SK-N-SH (cell line): ENCODE data around the gene FBN1.

Source experiments
- EP300 ChIP-seq, 2 experiments: IDR thresholded peaks; 2 replicates each; pipeline versions ENCODE4 v1.4.0 to v1.6.1; 2012; ENCODE audit warnings: borderline replicate concordance in 1 of 2, low read depth in 1 of 2, low read length in 1 of 2
- POLR2AphosphoS5 ChIP-seq: IDR thresholded peaks from 2 replicates; pipeline ENCODE4 v1.6.1; 2012; ENCODE audit warnings: low read depth, low read length
- RXRA ChIP-seq: IDR thresholded peaks from 2 replicates; pipeline ENCODE4 v1.4.0; 2012; ENCODE audit warnings: low read depth, mild to moderate bottlenecking, borderline replicate concordance
- SMC3 ChIP-seq: IDR thresholded peaks from 2 replicates; pipeline ENCODE4 v1.6.1; 2012; ENCODE audit warnings: low read depth, low read length, improper control_type of control experiment
- TCF12 ChIP-seq: IDR thresholded peaks from 2 replicates; pipeline ENCODE4 v1.4.0; 2012
- YY1 ChIP-seq: IDR thresholded peaks from 2 replicates; pipeline ENCODE4 v1.4.0; 2012; ENCODE audit warnings: low read depth, mild to moderate bottlenecking
- TF ChIP-seq, protein P1 (sequence below): fragments of 200-600 bp; sonication (generic); IDR thresholded peaks from 2 replicates; pipeline ENCODE4 v1.6.1; 2017; ENCODE audit warnings: antibody characterized with exemption, mild to moderate bottlenecking, moderate library complexity
- TF ChIP-seq, protein P2 (sequence below): fragments of 150-350 bp; IDR thresholded peaks from 2 replicates; pipeline ENCODE4 v1.6.1; 2017; ENCODE audit warnings: antibody characterized with exemption, low read length, low read depth, borderline replicate concordance

- TF ChIP-seq EP300 (IDR thresholded peaks at IDR 0.05; ENCODE audit: borderline replicate concordance in 1 of 2, low read depth in 1 of 2, low read length in 1 of 2) (no peak), RXRA (no peak), TCF12 (no peak), POLR2AphosphoS5 (no peak), SMC3 (no peak), YY1 (no peak)
- TF ChIP-seq, protein P1, sequence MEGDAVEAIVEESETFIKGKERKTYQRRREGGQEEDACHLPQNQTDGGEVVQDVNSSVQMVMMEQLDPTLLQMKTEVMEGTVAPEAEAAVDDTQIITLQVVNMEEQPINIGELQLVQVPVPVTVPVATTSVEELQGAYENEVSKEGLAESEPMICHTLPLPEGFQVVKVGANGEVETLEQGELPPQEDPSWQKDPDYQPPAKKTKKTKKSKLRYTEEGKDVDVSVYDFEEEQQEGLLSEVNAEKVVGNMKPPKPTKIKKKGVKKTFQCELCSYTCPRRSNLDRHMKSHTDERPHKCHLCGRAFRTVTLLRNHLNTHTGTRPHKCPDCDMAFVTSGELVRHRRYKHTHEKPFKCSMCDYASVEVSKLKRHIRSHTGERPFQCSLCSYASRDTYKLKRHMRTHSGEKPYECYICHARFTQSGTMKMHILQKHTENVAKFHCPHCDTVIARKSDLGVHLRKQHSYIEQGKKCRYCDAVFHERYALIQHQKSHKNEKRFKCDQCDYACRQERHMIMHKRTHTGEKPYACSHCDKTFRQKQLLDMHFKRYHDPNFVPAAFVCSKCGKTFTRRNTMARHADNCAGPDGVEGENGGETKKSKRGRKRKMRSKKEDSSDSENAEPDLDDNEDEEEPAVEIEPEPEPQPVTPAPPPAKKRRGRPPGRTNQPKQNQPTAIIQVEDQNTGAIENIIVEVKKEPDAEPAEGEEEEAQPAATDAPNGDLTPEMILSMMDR = no peak
- TF ChIP-seq, protein P2, sequence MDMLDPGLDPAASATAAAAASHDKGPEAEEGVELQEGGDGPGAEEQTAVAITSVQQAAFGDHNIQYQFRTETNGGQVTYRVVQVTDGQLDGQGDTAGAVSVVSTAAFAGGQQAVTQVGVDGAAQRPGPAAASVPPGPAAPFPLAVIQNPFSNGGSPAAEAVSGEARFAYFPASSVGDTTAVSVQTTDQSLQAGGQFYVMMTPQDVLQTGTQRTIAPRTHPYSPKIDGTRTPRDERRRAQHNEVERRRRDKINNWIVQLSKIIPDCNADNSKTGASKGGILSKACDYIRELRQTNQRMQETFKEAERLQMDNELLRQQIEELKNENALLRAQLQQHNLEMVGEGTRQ = no peak
Measured at GRCh38 chr15:48414015-48414414, 231.5 kb downstream of the FBN1 start.
